Amniotic stem cell (primary cell): ENCODE results near the gene SPDYE2B.
"Not testable (repeated sequence)": the region's sequence is repeated elsewhere in the genome, so short reads cannot be mapped to it uniquely, and the experiment has no call there.

Experiments
- DNase-seq: peaks from one replicate; lab custom pipeline; 2025; lab: John Stamatoyannopoulos, UW

SPDYE2B gene, protein sequence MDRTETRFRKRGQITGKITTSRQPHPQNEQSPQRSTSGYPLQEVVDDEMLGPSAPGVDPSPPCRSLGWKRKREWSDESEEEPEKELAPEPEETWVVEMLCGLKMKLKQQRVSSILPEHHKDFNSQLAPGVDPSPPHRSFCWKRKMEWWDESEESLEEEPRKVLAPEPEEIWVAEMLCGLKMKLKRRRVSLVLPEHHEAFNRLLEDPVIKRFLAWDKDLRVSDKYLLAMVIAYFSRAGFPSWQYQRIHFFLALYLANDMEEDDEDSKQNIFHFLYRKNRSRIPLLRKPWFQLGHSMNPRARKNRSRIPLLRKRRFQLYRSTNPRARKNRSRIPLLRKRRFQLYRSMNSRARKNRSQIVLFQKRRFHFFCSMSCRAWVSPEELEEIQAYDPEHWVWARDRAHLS

DNA sequence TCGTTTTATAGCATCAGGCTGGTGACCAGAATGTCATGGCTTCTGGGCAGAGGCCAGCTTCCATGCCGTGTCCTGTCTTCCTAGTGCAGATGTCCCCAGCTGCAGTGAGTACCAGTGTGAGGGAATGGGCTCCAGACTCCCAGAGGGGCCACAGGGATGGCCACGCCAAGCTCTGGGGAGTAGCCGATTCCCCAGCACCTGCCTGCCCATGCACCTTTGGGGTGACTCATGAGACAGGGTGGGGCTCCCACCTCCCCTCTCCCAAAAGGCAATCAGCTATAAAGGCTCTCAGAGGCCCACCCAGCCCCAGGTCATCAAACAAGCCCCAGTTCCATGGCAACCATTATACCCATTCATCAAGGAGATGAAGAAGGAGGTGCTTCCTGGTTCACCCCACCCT, at the start of gene SPDYE2B:
Gene SPDYE2B (plus strand): TSS at position 396 of the 400 bp plus-strand sequence. CDS start 2,030 bp downstream, outside the sequence.
- DNase-seq: not testable (repeated sequence)

DNA sequence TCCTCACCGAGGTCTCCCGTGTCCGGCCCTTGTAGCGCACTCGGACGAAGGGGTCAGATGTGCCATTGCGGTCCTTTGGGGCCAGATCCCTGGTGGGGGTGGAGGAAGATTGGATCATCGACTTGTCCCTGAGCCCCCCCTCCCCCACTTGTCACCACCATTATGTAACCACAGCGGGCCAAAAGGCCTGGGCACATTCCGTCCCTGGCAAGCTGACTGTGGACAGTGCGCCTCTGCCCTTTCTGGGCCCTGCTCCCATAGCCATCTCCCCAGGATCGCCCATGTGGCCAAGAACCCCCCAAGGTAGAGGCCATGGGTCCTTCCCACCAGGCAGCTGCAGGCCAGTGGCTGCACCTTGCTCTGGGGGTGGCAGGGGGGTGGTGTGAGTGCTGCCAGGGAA, 47.8 kb upstream of the SPDYE2B start:
- not testable (repeated sequence) for DNase-seq

DNA sequence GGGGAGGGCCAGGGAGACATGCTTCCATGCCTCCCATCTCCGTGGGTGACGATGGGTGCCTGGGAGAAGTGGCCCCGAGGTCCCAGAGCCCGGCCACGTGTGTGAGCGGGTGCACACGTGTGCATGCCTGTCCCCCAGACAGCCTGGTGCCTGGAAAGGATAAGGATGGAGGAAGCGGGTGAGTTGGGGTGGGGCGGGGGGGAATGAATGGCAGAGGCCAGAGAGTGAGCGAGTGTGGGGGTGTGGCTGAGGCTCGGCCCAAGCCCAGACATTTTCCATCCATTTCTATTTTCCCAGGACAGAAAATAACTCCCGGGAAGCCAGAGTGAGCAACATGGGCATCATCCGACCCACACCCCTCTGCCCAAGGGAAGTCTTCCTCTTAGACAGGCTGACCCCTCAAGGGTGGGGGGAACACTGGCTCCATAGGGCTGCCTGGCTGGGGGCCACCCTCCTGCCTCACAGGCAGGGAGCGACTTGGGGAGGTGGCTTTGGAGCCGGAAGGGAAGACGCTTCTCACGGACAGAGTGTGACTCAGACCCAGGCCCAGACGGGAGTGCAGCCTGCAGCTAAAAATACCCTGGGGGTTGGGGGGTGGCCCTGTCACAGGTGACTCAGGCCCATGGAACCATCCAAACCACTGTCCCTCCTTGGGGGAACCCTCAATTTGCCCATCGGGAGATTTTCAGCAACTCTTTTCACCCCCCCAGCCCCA, 45.5 kb upstream of the SPDYE2B start:
- not testable (repeated sequence) for DNase-seq

DNA sequence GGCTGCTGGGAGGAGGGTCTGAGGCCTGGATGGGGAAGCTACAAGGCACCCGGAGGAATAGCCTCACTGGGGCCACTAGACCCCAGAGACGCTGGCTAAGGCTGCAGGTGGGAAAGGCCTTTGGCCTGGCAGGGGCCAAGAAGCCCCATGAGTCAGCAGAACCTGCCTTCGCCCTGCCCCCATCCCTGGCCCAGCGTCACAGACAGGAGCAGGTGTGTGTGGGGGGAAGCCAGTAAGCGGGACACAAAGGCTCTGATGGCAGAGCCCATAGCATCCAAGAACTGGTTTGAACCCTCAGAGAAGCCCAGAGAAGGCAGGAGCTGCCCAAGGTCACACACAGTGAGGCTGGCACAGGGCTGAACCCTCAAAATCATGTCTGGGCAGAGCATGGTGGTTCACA, 43.3 kb upstream of the SPDYE2B start:
- not testable (repeated sequence) for DNase-seq

DNA sequence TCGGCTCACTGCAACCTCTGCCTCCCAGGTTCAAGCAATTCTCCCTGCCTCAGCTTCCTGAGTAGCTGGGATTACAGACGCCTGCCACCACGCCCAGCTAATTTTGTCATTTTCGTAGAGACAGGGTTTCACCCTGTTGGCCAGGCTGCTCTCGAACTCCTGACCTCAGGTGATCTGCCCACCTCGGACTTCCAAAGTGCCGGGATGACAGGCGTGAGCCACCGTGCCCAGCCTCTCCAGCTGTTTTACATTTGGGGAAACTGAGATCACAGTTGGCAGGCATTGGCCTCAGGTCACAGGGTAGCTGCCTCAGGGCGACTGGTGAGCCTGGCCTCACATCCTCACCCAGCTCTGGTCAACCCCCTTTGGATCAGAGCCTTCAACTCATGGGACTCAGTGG, 40.4 kb upstream of the SPDYE2B start:
- DNase-seq: not testable (repeated sequence)

DNA sequence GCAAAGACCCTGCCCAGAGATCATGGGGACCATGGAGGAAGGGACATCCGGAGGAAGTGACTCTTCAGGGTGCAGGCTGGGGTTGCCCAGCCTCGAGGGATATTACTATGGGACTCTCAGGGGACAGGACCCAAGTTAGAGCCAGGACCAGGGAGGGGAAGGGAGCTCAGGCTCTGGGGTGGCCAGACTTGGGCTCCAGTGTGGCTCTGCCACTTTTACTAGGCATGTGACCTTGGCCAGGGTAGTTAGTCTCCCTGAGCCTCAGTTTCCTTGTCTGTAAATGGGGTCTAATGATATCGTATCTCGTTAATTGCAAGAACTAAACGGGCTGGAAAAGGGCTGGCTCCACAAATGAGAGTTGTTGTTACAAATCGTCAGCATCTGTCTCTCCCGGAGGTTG, 39.7 kb upstream of the SPDYE2B start:
- DNase-seq: not testable (repeated sequence)

DNA sequence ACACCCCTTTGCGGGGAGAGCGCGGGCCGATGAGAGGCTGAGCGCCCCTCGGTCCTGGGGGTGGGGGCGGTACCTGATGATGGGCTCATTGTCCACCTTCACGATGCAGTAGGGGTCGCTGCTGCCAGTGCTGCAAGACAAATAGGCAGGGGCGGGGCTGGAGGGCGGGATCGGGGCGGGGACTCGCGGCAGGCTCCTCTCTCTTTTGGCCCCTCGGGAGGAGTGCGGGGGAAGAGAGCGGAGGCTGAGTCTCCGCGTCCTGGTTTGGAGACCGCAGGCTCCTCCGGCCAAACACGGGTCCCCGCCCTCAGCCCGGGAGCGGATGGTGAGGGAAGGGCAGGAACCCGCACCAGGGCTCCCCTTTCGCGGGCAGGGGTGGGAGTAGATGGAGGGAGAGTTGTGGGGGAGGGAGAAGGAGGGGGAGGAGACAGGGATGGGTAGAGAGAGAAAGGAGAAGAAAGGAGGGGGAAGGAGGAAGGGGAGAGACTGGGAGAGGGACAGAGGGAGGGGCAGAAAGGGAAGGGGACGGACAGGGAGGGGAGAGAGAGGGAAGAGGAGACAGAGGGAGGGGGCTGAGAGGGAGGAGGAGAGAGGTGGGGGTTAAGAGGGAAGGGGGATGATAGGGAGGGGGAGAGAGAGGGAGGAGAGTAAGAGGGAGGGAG, 39.0 kb upstream of the SPDYE2B start:
- not testable (repeated sequence) for DNase-seq

DNA sequence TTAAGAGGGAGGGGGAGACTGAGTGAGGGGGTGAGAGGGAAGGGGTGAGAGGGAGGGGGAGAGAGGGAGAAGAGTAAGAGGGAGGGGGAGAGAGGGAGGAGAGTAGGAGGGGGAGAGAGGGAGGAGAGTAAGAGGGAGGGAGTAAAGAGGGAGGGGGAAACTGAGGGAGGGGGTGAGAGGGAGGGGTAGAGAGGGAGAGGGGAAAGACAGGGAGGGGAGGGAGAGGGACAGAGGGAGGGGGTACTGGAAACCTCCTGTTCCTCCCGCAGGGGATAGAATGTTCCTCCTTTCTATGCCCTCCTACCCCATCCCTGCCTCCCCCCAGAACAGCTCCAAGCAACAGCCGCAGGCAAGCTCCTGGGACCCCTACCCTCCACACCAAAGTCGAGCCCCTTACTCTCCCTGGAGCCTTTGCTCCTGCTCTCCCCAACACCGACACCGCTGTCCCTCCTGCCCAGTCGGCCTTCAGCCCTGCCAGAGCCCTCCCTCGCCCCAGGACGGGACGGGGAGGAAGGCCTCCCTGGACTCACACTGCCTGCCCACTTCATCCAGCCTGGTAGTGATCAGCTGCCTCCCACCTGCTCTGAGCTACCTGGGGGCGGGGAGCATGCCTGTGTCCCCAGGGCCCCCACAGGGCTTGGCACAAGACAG, 38.3 kb upstream of the SPDYE2B start:
- DNase-seq: not testable (repeated sequence)

DNA sequence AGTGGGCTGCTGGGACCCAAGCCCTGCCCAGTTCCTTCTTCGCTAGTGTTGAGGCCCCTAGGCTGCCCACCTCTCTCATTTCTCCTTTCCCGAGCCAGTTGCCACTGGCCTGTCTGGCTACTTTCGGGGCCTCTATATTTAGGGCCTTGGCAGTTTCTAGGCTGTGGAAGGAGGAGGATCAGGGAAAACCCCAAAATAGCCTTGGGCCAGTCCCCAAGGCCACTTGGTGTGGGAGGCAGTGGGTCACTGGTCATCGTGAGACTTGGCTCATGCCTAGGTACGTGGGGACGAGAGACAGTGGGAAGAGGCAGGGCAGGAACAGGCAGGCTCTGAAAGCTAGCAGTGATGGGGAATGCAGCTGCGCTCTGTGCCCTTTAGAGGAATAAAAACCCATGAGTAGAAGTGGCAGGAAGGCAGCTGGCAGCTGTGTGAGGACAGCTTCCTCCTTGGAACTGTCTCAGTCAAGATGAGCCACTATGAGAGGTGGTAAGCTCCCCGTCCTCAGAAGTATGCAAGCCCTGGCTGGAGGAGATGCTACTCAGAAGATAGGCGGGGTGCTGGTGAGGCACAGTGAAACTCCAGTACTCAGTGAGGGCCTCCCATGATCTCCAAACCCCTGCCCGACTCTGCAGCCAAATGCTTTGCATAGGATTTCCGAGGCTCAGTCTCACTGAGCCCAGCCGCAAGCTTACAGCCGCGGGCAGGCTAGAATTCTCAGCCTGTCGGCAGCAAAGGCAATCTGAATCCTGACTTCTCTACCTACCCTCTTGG, 36.4 kb upstream of the SPDYE2B start:
- not testable (repeated sequence) for DNase-seq

DNA sequence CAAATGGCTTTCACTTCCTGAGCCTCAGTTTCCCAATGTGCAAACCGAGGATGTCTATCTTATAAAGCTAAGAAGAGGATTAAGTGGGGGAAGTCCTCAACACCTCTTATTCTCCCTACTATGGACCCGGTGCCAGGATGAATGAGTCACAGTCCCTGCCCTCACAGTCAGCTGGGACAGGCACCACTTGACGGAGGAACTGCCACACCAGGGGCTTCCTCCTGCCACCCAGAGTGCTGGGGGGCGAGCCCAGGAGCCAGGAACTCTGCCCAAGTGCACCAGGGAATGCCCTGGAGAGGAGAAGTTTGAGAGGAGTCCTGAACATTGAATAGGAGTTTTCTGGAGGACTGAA, 35.8 kb upstream of the SPDYE2B start:
- not testable (repeated sequence) for DNase-seq

DNA sequence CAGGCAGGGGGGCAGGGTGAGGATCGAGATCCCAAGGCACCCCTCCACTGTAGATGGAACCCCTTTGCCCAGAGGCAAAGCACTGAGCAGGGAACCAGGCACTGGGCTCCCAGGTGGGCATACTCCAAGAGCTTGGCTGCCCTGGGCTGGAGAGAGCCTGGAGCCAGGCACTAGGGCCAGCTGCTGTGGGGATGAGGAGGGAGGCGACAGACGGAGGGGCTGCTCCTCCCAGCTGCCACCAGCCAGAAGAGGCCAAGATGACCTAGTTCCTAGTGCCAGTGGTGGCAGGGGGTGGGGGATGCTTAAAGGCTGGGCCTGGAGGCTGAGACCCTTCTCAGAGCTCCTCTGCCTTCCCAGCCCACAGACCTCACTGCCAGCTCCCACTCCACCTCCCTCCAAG, 35.2 kb upstream of the SPDYE2B start:
- DNase-seq: not testable (repeated sequence)

DNA sequence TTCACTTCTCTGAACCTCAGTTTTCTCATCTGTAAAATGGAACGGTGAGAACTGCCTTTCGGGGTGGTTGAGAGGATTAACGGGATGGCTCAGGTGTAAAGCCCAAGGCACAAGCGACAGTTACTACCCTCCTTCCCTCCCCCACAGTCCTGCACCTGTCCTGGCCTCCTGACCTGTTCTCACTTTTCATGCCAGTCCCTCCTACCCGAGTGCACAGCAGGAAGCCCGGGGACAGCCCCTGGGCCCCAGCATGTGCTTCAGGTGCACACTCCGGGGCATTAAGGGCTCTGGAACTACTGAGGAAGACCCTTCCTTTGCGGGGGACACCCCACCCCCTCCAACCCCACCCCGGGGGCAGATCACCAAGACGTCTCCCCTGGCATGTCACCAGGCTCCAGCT, 34.2 kb upstream of the SPDYE2B start:
- DNase-seq: not testable (repeated sequence)

DNA sequence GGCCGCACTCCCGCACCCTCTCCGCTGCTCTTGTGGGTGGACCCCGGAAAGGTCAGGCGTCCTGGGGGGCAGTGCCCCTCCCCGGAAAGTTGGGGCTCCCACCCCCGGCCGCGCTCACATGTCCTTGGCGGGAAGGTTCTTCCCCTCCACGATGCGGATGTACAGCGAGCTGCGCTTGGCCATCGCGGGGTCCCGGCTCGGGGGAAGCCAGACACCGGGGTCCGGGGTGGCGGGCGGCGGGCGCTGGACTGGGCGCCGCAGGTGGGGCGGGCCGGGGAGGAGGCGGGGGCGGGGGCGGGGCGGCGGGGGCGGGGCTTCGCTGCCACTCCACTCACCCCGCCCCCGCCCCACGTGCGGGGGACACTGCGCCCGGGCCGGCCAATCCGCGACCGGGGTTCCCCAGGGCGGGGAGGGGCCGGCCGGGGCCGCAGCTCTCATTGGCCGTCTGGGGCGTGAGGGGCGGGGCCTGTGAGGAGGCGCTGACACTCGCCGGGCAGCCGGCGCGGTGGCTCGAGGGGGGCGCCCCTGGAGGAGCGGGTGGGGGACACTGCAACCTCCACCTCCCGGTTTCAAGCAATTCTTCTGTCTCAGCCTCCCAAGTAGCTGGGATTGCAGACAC, 33.5 kb upstream of the SPDYE2B start, which contains the start of gene RASA4:
Gene RASA4 (minus strand): TSS at position 250 of the 619 bp plus-strand sequence. CDS start 67 bp downstream, at position 183.
- not testable (repeated sequence) for DNase-seq

DNA sequence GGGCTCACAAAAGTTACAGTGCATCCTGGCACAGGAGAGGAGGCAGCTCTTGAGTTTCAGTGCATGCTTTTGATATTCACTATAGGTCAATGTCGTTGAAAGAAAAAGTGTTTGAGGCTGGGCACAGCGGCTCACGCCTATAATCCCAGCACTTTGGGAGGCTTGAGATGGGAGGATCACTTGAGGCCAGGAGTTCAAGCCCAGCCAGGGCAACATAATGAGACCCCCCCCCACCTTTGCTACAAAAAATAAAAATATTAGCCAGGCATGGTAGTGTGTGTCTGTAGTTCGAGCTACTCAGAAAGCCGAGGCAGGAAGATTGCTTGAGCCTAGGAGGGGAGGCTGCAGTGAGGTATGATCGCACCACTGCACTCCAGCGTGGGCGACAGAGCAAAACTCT, 32.0 kb upstream of the SPDYE2B start:
- not testable (repeated sequence) for DNase-seq

DNA sequence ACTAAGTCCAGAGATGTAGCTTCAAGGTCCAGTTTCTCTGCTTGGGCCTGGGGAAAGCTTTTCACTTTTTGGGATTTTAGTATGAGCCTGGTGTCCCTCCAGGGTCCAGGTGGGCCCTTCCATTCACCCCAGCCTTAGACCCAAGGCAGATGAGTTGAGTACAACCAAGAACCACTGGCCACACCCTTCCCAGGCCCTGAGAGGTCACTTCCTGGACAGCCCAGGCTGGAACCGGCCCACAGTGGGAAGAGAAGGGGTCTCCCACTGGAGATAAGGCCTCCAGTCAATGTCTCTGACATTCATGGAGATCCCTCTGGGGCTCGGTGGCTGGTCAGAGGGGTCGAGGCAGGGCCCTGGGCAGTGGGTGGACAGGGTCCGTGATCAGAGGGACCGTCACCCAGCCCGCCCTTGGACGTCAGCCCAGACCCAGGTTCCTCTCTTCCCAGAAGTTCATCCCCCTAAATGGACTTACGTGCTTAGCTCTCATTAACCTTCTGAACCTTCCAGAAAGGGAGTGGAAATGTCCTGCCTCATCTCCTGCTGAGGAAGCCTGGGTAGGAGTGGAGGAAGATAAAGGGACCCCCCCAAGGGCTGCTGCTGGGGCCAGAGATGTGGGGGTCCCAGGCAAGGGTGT, 22.7 kb upstream of the SPDYE2B start:
- DNase-seq: not testable (repeated sequence)

DNA sequence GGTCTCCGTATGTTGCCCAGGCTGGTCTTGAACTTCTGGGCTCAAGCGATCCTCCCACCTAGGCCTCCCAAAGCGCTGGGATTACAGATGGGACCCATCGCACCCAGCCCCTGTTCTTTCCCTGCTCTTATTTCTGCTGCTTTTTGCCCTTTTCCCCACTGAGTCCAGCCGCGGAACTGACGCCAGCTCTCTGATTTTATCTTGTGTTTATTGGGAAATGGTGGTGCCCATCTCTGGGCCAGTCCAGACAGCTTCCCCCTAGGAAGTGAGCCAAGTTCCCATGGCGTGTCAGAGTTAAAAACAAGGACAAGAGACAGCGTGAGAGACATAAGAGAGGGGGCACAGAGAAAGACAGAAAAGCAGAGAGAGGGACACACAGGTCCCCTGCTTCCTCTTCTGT, 19.5 kb upstream of the SPDYE2B start:
- DNase-seq: not testable (repeated sequence)

DNA sequence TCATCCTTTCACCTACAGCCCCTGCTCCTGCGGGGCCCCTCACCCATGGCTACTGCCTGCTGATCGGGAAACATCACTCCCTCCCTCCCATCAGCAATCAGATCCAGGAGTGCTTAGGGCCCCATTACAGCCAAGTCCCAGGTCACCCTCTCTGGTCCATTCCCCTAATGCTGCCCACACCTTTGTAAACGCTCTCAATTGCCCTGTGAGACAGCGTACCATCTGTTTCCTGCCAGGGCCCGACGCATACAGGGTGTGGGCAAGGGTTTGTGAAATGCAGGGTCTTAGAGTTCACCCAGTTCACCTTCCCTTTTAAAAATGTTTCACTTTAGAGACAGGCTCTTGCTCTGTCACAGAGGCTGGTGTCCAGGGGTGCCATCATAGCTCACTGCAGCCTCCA, 15.8 kb upstream of the SPDYE2B start:
- not testable (repeated sequence) for DNase-seq

DNA sequence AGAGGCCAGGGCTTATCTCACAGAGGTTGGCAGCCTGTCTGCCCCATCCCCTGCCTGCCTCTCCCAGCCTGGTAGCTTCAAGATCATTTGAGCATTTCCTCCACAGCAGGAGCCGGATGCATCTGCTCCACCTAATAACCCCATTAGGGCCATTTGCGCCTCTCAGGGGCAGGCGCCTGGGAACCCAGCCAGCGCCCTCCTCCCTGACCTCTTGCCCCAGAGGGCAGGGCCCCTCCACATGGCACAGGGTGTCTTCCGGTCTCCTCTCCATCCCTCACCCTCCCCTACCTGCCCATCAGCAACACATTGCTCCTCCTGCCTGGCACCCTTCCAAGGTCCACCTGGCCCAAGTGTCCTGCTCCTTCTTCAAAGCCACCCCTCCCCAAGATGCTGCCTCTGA, 14.8 kb upstream of the SPDYE2B start:
- DNase-seq: not testable (repeated sequence)

DNA sequence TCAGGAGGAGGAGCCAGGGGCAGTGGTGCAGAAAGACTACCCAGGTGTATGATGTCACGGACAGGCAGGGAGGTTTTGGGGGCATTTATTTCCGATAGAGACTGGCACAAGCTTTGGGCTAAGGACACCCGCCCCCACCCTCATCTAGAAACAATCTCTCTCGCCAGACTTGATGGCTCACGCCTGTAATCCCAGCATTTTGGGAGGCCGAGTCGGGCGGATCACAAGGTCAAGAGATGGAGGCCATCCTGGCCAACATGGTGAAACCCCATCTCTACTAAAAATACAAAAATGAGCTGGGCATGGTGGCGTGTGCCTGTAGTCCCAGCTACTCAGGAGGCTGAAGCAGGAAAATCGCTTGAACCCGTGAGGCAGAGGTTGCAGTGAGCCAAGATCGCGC, 13.2 kb upstream of the SPDYE2B start:
- not testable (repeated sequence) for DNase-seq

DNA sequence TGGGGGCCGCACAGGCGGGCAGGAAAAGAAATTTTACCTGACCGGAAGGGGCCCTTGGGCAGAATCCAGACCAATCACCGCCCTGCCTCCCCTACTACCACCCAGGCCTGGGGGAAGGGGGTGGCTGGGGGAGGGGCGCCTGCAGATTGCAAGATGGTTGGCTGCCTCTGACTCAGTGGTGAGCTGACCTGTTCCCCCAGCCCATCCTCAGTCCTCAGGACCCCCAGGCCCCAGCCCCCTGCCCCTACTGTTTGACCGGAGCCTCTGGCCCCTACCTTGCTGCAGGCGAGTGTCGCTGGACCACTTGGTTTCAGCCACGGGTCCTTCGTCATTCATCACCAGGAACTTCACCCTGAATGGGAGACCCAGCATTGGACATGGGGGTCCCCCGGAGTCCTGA, 11.3 kb upstream of the SPDYE2B start:
- not testable (repeated sequence) for DNase-seq
